Measurements from ENCODE around the gene BTNL9.
"Not testable (repeated sequence)": the region's sequence is repeated elsewhere in the genome, so short reads cannot be mapped to it uniquely, and the experiment has no call there.

The BTNL9 gene

DNA sequence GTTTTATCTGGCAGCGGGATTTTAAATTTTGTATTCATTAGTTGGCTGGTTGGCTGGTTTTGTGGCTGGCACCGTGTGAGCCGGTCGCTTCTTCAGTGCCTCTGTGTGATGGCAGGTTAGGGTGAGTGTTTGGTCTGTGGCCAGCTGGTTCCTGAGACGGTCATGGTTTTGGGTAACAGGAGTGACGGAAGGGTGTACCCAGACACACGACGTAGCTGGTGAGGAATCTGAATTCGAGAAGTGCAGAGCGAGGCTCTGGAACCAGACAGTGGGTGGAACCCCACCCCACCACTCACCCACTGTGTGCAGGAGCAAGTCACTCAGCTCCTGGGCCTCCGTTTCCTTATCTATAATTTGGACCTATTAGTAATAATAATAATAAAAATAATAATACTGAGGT lies 2.7 kb downstream of the BTNL9 start:
- no peak for DNase-seq (ENCODE audit: low read depth in 1 of 2, low spot score in 1 of 2)

DNA sequence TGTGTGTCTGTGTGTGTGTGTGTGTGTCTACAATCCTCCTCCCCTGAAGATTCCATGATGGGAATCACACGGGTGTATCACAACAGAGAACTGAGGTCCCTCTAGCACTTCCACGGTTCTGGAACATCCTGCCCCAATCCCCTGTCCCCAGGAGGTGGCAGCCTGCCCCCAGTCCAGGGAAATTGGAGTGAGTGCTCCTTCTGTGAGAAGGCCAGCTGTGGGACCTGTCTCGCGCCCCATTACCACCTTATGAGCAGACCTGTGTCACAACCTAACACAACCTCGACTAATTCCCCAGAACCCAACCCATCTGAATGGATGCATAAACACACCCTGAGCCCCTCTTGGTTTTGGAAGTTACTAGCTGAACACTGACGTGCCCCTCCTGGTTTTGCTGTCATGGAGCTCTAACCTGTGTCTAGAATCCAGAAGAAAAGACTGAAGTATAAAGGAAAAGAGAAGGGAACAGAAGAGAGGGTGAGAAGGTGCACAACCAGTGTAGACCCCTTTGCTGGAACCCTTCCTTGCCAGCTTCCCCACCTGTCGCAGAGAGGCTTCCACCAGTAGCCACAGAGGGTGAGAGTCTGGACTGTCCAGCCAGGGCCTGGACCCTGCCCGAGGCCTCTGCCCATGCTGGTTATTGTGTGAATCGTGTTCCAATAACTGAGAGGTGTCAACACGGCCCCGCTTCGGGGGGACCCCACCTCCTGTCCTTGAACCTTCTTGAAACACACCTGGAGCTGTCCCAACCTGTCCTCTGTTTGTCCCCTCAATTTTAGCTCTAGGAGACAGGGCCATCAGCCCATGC lies 3.4 kb downstream of the BTNL9 start:
- DNase-seq (ENCODE audit: low read depth in 1 of 2, low spot score in 1 of 2), result no peak

DNA sequence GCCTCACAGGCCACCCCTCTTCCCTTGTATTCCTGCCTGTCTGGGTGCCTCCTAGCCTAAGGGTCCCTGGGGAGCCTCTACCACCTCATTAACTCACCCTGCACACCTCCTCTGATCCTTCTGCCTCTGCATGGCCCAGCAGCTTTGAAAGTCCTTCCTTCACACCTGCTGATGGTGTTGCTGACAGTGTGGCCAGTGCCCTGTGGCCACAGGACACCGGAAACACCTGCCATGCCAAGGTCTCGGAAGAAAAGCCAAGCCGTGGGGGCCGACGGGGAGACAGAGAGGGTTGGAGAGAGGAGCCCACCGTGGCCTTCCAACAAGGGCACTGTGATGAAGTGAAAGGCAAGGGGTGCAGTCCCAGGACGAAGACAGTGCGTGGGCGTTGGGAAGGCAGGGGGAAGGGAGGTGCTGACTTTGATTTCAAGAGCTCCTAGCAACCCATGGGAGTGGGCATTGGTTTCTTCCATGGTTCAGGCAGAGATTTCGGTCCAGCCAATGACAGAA lies 4.1 kb downstream of the BTNL9 start:
- no peak for DNase-seq (ENCODE audit: low read depth in 1 of 2, low spot score in 1 of 2)

DNA sequence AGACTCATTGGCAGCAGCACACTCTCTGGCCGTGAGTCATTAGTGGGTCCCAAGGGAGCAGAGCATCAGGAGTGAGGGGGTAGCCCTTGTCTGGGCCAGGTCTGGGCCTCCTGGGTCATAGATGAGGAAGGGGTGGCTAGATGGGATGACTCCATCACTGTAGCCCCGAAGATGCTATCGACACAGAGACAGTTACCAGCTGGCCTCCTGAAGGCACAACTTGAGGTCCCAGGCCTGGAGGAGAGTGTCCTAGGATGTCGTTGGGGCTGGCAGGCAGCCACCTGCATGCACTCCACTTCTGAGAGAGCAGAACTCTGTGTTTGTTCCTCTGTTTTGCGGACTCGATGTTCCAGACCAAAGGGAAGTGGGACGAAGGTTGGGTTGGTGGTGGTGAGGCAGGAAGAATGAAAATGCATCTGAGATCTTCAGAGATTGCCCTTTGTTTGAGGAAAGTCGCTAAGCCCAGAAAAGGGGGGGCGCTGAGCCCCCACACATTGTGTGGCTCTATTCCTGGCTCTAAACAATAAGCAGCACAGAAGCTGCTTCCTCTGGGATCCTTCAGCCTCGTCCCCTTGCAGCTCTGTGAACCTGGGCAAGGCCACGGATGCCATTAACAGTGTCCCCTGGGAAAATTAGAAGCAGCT lies 4.7 kb downstream of the BTNL9 start:
- DNase-seq (ENCODE audit: low read depth in 1 of 2, low spot score in 1 of 2), result no peak

DNA sequence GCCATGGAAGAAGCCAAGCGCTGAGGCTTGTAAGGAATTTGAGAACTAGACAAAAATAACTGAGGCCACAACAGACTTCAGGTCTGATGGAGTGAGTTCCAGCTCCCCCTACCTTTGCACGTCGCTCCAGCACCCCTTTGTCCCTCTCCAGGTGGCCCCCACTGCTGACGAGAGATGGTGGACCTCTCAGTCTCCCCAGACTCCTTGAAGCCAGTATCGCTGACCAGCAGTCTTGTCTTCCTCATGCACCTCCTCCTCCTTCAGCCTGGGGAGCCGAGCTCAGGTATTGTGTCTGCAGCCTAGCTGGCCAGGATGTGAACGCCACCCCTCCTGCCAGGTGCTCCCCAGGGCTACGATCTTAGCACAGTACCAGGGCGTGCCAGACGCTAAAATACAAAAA lies 5.2 kb downstream of the BTNL9 start:
- DNase-seq (ENCODE audit: low read depth in 1 of 2, low spot score in 1 of 2), result no peak

DNA sequence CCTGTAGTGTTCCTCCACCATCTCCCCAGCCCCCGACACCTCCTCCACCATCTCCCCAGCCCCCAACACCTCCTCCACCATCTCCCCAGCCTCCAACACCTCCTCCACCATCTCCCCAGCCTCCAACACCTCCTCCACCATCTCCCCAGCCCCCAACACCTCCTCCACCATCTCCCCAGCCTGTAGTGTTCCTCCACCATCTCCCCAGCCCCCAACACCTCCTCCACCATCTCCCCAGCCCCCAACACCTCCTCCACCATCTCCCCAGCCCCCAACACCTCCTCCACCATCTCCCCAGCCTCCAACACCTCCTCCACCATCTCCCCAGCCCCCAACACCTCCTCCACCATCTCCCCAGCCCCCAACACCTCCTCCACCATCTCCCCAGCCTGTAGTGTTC lies 5.8 kb downstream of the BTNL9 start:
- DNase-seq (ENCODE audit: low read depth in 1 of 2, low spot score in 1 of 2), result not testable (repeated sequence)

DNA sequence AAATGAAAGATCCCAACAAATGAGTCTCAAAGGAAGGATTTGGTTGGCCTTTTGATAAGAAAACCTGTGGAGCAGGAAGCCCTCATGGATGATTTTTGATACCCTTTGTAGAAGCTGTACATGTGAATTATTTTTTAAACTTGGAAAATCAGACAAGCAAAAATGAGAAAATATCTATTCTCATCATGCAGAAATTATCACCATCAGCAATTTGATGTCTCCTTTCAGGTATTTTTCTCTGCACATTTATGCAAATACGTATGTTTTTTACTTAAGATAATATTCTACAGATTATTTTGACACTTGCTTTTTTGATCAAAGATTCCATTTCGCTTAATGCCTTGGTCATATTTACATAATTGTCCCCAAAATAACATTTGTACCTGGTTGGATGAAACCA lies 7.2 kb downstream of the BTNL9 start:
- no peak for DNase-seq (ENCODE audit: low read depth in 1 of 2, low spot score in 1 of 2)

DNA sequence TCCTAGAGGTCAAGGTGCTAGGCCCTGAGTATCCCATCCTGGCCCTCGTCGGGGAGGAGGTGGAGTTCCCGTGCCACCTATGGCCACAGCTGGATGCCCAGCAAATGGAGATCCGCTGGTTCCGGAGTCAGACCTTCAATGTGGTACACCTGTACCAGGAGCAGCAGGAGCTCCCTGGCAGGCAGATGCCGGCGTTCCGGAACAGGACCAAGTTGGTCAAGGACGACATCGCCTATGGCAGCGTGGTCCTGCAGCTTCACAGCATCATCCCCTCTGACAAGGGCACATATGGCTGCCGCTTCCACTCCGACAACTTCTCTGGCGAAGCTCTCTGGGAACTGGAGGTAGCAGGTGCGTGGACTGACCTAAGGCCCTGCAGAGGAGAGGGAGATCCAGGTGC lies 7.9 kb downstream of the BTNL9 start:
- no peak for DNase-seq (ENCODE audit: low read depth in 1 of 2, low spot score in 1 of 2)

DNA sequence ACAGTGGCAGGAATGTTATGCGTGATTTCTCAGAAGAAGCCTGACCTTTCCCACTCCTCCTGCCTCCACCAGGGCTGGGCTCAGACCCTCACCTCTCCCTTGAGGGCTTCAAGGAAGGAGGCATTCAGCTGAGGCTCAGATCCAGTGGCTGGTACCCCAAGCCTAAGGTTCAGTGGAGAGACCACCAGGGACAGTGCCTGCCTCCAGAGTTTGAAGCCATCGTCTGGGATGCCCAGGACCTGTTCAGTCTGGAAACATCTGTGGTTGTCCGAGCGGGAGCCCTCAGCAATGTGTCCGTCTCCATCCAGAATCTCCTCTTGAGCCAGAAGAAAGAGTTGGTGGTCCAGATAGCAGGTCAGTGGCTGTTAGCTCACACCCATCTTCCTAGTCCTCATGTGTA lies 9.9 kb downstream of the BTNL9 start:
- DNase-seq (ENCODE audit: low read depth in 1 of 2, low spot score in 1 of 2), result no peak

DNA sequence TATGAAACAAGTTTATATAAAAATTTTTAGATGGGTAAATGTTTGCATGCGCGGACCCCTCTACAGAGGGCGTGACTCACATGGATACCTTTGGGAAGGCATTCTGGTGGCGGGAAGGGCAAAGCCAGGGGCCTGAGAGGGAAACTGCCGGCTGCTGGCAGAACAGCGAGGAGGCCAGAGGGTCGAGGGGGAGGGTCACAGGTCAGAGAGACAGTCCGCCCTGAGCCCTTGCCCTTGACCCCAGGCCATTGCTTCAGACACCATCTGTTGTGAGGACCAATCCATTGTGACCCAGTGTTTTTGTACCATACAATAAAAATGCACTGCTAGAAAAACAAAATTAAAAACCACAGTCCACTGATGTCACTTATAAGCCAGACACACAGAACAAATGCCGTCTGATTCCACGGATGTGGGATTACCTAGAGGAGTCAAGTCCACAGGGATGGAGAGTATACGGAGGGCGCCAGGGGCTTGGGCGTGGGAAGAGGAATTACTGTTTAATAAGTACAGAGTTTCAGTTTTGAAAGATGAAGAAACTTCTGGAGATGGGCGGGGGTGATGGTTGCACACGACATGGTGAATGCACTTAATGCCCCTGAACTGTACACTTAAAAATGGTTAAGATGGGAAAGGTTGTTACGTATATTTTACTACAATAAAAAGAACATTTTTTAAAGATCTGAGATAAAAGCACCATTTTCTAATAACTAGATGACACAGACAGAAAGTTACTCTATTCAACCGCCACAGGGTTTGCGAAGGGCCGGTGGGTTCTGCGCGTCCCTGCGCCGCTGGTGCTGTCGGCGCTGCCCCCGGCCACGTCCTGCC lies 12.0 kb downstream of the BTNL9 start:
- DNase-seq (ENCODE audit: low read depth in 1 of 2, low spot score in 1 of 2), result no peak

DNA sequence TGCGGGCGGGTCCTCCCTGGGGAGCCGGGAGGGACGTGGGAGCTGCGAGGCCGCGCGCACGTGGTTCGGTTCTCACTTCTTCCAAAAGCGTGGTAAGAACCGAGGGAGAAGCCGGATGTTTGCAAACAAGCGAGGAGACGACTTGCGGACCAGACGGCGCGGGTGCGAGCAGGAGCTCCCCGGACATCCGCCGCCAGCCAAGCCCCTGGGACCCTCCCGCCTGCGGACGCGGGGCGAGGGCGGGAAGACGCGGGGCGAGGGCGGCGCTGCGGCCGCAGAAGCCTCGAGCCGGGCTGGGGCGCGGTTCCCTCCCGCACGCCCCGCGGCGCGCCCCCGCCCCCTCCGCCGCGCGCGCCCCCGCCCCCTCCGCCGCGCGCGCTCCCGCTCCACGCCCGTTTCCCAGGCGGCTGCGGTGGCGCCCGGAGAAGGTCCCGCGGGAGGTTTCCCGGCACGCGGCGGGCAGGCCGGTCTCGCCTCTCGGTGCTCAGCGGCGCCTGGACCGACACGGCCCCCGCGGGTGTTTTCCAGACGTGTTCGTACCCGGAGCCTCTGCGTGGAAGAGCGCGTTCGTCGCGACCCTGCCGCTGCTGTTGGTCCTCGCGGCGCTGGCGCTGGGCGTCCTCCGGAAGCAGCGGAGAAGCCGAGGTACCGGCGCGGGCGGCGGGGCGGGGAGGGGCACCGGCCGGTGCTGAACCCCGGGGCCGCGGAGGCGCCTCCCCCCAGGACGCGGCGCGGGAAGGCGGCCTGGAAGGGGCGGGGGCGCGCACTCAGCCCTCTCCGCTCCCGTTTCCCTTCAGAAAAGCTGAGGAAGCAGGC lies 12.8 kb downstream of the BTNL9 start:
- no peak for DNase-seq (ENCODE audit: low read depth in 1 of 2, low spot score in 1 of 2)

DNA sequence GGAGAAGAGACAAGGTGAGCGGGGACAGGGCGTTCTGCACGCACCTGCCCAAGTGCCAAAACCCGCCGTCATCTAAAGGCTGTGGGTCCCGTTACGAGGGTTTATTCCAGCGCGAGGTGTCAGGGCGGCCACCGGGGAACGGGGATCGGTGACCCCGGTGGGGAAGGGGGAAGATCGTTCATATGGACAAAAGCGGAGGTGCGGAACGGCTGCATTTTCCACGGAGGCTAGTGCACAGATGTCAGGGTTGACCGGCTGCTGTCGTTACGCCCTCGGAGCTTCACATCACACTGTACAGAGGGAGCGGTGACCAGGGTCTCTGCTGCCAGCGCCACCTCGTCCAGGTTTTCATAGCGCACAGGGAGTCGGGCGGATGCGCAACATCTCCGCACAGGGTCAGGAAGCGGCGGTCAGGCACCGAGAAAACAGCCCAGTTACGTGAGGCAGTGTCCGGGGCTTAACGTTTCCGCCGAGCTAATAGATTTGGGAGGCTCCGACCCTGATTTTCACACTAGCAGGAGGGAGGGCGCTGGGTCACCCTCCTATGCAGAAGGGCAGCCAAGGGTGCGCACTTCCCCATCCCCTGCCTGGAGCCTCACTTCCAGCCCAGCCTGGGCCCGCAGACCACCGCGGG lies 13.5 kb downstream of the BTNL9 start:
- DNase-seq (ENCODE audit: low read depth in 1 of 2, low spot score in 1 of 2), result no peak

DNA sequence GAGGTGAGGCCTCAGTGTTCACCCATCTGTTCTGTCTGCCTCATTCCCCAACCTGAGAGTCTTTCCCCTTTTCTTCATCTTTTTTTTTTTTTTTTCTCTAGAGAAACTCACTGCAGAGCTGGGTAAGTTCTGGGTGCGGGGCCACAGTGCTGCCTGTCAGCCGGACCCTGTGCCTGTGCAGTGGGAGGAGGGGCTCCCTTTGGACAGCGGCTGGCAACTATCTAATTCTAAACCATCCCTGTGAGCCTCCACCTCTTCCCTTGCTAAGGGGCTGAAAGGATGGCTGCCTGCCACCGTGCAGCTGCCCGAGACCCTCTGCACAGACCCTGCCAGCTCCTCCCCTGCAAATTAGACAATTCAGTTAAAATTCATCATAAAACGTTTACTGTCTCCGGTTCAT lies 14.1 kb downstream of the BTNL9 start:
- no peak for DNase-seq (ENCODE audit: low read depth in 1 of 2, low spot score in 1 of 2)

DNA sequence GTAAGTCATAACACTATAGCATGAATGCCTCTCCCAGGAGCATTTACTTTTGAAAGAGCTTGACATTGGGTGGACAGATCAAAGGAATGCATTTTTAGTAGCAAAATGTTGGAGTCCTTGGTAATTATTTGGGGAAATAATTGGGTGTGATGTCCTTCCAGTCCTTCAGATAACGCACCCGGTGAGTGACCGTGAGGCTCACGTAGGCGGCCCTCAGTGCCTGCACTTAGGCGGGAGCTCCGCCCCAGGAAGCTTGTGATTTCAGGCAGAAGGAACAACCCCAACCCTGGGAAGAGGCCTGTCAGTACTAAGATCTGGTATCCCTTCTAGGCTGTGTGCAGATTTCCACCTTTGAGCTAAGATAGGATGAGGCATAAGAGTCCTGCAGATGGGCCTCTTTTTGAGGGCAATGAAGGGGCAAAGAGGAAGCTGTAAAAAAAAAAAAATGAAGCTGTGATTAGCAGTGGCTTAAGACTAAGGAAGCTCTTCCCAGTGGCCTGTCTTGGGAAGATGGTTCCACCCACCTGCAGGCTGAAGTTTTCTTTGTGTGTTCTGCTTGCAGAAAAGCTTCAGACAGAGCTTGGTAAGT lies 14.9 kb downstream of the BTNL9 start:
- no peak for DNase-seq (ENCODE audit: low read depth in 1 of 2, low spot score in 1 of 2)

DNA sequence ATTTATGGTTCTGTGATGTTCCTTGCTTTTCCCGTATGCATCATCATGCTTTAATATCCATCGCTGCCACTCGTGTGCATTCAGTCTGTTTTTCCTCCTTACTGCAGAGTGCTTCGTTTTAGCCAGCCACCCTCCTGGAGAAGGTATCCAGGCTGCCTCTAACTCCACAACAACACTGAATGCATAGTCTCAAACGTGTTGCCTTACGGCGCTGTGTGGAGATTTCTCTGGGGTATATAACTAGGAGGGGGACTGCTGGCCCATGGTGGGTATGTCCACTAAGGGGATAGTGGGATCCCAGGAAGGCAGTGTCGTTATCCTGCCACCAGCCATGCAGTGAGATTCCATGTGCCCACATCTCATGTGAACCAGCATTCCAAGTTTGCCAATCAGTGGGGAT lies 16.4 kb downstream of the BTNL9 start:
- DNase-seq (ENCODE audit: low read depth in 1 of 2, low spot score in 1 of 2), result no peak

DNA sequence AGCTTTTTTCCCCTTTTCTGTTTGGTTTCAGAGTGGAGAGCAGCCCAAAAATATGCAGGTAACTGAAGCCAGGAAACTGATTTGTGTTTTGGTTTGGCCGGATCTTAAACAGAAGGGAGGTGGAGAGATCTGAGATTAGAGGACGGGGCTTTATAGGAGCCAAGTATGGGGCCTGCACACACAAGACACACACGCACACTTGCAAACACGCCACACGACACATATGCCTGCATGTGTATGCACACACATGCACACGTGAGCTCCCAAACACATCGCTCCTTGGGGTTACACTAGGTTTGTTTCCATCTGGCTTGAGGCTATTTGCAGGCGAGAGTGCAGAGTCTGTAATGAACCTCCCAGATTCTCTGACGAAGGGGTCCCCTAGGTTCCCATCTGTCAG lies 18.3 kb downstream of the BTNL9 start:
- no peak for DNase-seq (ENCODE audit: low read depth in 1 of 2, low spot score in 1 of 2)

DNA sequence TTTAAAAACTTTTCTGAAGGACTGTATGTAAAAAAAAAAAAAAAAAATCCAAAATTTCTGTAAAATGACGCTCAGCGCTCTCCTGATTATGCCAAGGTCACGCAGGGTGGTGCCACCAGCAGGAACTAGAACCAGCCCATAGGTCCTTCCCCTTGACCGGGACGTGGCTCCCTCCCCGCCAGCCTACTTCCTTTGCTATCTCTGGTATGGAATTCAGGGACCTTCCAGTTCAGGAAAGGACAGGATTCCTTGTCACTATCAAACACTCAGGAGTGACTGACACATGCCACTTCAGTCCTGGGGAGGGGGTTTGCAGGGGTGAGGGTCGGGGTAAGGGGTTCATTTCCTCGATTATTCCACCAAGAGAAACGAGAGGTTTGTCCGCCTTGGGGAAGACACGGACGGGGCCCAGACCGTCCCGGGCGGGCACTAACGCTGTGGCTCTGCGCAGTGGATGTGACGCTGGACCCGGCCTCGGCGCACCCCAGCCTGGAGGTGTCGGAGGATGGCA lies 18.8 kb downstream of the BTNL9 start:
- no peak for DNase-seq (ENCODE audit: low read depth in 1 of 2, low spot score in 1 of 2)

DNA sequence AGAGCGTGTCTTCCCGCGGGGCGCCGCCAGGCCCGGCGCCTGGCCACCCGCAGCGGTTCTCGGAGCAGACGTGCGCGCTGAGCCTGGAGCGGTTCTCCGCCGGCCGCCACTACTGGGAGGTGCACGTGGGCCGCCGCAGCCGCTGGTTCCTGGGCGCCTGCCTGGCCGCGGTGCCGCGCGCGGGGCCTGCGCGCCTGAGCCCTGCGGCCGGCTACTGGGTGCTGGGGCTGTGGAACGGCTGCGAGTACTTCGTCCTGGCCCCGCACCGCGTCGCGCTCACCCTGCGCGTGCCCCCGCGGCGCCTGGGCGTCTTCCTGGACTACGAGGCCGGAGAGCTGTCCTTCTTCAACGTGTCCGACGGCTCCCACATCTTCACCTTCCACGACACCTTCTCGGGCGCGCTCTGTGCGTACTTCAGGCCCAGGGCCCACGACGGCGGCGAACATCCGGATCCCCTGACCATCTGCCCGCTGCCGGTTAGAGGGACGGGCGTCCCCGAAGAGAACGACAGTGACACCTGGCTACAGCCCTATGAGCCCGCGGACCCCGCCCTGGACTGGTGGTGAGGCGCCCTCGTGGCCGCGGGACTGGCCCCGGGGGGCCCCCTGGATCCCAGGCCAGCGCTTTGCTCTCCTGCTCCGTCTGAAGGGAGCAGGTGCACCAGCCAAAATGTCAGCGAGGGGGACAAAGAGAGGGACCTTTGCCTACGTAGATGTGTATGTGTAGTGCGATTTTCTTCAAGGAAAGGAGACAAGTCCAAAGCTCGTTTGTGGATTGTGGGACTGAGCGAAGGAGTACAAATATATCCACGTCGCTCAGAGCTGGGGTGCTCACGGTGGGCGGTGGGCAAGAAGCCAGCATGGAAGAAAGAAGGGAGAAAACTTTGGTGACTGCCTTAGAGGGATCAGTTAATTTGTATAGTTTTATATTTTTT lies 19.5 kb downstream of the BTNL9 start:
- no peak for DNase-seq (ENCODE audit: low read depth in 1 of 2, low spot score in 1 of 2)

DNA sequence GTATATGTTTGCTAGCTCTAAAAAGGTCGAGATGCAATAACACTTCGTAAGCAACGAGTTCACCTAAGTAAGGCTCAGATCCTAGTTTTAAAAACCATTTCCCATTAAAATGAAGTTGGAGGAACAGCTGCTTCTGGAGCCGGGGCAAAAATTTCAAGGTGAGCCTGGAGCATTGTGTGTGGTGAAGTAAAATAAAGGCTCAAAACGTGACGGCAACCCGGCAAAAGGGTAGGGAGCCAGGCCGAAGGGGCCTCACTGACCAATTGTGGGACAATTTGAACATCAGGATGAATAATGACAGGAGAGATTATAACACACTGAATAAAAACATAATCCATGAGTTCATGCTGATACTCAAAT lies 20.1 kb downstream of the BTNL9 start:
- DNase-seq (ENCODE audit: low read depth in 1 of 2, low spot score in 1 of 2), result no peak
